HG02870 (cell line): Measurements from ENCODE around the gene TLE1.

Experiments
- ATAC-seq: cut with Tn5 transposase; IDR thresholded peaks from one replicate; pipeline ENCODE4 v1.9.1; 2021; ENCODE audit warnings: mild to moderate bottlenecking, moderate library complexity; ENCODE audit not compliant: unreplicated experiment

The TLE1 gene

GRCh38 chr9:81584099-81584498 is 105.2 kb downstream of the TLE1 start:
- ATAC-seq = no peak

- no peak for ATAC-seq
Measured at GRCh38 chr9:81581986-81582385, 107.4 kb downstream of the TLE1 start.

DNA sequence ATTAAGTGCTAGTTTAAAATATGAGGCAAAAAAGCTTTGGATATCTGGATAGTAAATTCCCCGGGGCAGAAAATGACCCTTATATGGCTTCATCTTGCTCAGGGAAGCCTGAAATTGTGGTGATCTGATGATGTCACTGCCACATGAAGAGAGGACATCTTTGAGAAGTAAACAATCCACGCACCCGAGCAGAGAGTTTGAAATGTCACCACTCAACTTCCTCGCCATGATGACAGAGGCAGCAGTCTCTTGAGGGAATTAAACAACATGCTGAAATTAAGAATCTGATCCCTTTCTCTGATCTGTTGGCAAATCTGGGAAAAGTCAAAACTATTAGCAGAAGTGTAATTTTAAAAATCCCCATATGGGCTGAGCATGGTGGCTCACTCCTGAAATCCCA is 110.0 kb downstream of the TLE1 start:
- no peak for ATAC-seq

DNA sequence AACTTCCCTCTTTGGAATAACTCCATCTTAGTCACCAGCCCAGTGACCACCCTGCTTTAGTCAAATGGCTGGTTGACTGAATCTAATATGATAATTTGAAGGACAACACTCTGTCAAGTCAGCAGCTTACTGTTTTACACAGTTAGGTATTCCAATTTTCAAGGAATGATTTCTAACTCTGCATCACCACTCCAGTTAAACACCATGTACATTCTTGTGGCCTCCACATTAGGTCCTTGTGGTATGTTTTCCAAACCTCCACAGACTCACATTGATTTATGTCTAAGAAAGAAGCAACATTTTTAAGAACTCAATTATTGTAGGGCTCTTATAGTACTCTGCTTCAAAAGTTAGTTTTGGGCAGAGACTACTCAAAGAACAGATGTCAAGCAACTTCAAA is 110.7 kb downstream of the TLE1 start:
- ATAC-seq = no peak

- ATAC-seq = no peak
Measured at GRCh38 chr9:81575956-81576355, 113.4 kb downstream of the TLE1 start.

GRCh38 chr9:81574405-81574804 is 114.9 kb downstream of the TLE1 start:
- no peak for ATAC-seq

DNA sequence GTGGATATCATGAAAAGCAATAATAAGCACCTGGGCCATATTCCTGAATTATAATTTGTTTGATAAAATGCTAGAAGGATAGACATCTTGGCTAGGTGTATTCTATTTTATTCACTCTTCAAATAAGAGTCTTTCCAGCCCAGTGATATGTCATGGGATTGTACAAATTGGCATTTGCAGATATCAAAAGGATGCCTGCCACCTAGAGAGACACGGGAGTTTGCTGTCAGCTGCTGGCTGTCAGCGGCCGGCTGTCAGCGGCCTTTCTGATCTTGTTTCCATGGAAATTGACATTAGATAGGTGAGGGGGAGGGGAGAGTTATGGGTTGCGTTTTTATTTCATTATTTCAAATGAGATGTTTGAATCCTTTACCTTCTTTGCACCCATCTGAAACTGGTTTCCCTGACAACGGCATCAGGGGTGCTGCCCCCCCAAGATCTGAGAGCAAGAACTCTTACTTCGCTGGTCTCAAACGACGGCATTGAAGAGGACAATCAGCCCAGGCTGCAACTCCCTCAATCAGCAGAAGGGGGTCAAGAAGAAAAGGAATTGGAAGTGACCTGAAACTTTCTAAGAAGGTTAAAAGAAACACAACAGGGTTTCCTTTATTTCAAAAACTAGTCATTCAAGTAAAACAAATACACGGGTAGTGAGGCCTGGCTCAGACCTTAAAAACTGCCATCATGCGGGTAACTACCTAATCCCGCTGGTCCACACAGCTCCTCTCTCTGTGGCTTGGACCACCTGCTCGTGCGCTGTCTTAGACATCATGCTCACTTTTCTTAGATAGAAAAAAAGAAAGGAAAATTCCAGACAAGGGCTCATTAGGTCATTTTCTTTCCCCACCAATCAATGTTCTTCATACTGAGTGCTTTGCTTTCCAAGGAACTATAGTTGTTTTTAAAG is 115.7 kb downstream of the TLE1 start:
- no peak for ATAC-seq

- ATAC-seq = no peak
Measured at GRCh38 chr9:81570083-81570482, 119.3 kb downstream of the TLE1 start.

DNA sequence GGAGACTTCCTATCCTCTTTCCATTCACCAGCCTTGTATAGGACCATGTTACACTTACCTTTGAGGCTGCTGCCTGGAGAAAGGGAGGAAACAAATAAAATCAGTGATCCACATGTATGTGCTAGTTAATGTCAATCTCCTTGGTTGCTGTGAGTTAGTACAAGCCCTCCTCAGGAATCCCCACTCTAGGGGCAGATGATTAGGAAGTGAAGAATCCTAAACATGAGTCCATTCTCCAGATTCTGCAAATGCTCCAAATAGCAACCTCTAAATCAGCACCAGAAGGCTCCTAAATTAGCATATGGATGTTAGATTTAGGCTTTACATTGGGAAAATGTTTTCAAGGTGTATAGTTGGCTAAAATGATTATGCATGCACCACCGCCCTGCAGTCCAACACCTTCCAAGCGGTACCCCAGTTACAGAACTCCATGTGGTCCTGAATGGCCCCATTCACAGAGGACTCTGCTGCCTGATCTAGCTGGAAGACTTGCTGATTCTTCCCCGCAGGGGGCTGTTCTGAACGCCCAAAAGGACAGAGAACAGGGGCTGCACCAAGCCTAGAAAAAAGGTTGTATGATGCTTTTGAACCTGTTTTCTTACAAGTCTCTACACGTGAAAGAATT is 123.2 kb downstream of the TLE1 start:
- ATAC-seq = no peak

- no peak for ATAC-seq
Measured at GRCh38 chr9:81565609-81566008, 123.7 kb downstream of the TLE1 start.

DNA sequence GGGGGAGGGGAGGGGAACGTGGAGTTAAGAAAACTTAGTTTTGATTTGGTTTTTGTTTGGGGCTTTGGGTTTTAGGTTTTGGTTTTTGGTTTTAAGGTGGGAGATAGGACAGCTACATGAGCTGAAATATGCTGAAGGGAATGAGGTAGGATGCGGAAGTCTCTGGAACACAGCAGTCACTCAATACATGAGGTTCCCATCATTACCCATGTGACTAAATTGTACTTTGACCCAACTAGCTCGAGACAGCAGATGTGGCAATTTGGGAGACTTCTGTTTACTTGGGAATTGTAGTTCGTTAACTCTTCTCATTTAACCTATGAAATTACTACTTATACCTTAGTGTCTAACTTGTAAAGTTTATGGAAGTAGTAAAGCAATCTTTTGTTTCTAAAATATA is 124.2 kb downstream of the TLE1 start:
- ATAC-seq = no peak

DNA sequence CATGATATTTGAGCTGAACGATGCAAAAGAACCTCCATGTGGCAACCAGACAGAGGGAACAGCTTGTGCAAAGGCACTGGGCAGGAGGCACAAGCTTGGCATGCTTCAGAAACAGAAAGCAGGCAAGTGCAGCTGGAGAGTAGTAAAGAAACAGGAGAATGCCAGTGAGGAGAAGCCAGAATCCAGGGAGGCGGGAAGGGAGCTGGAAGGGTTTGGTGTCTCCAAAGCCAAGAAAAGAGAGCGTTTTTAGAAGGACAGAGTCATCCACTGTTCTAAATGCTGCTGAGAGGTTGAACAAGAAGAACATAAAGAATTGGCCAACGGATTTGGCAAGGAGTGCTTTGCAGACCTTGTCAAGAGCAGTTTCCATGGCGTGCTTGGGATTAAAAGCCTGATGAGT is 124.7 kb downstream of the TLE1 start:
- ATAC-seq = no peak

- no peak for ATAC-seq
Measured at GRCh38 chr9:81563739-81564138, 125.6 kb downstream of the TLE1 start.

- no peak for ATAC-seq
Measured at GRCh38 chr9:81563020-81563407, 126.3 kb downstream of the TLE1 start.

DNA sequence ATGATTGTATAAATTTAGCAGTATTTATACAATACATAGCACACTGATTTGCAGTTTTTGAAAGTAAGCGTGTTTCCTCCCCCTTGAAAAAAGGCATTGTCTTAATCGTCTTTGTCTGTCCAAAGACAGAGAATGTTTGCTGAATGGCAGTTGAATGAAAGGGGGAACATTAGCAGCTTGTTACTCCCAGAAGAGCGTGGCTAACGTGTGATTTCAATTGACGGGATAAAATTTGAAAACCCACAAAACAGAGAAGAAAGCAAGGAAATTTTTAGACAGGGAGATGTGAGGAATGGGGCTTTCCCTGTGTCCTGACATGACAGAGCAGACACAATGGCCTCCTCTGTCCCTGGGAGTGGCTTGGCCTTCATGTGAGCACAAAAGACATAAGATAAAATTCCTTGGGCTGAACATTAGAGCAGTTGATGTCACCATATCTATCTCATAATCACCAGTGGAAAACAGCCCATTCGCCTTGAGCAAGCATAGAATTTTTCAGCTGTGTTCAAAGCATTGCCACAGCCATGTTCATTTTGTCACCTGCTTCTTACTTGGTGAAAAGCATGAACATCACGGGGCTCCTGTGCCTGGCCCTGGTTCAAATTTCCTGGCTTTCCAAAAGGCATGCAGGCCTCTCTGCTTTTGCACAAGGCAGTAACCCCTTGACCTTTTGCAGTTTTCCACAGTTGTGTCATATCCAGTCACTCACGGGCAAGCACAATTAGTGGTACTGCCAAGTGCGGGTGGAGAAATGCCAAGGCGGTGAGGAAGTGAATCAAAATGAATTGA is 126.9 kb downstream of the TLE1 start:
- no peak for ATAC-seq

DNA sequence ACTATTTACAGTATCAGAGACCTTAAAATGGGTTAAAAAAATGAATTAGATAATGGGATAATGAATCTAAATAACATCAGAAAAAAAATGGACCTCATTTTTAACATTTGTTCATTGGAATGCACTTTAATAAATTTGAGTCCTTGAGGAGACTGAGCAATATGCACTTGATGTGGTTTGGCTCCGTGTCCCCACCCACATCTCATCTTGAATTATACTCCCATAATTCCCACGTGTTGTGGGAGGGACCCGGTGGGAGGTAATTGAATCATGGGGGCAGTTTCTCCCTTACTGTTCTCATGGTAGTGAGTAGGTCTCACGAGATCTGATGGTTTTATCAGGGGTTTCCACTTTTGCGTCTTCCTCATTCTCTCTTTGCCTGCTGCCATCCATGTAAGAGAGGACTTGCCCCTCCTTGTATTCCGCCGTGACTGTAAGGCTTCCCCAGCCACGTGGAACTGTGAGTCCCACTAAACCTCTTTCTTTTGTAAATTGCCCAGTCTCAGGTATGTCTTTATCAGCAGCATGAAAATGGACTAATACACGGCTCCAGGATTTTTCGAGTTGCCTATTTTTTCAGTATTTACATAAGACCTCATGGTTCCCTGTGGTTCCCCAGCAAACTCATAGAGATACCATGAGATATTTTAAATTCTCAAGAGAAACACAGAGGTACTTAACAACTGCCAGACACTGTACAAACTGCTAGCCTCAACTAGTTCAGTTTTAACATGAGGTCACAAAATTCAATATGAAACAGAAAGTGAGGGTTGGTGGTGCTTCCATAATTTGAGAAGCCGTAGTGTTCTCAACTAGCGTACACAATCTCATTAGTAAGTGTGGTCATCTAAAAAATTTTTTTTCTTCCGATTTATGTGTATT is 128.3 kb downstream of the TLE1 start:
- ATAC-seq = no peak

GRCh38 chr9:81559709-81560108 is 129.6 kb downstream of the TLE1 start:
- no peak for ATAC-seq

DNA sequence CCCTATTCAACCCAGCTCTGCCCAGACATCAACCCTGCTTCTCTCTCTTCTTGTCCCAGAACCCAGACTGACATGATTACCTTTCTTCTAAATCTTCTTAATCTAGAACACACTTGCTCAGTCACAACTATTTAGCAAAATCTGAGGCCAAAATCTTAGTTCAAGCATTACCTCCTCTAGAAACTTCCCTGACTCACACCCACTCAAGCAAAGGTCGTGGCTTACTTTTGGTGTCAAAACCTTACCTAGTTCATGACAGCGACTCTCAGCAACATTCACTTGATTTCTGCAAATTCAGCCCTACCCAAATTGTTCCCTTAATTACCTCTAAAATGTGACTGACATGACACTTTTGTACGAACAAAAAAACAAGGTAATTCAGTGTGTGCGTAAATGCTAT is 130.2 kb downstream of the TLE1 start:
- no peak for ATAC-seq

DNA sequence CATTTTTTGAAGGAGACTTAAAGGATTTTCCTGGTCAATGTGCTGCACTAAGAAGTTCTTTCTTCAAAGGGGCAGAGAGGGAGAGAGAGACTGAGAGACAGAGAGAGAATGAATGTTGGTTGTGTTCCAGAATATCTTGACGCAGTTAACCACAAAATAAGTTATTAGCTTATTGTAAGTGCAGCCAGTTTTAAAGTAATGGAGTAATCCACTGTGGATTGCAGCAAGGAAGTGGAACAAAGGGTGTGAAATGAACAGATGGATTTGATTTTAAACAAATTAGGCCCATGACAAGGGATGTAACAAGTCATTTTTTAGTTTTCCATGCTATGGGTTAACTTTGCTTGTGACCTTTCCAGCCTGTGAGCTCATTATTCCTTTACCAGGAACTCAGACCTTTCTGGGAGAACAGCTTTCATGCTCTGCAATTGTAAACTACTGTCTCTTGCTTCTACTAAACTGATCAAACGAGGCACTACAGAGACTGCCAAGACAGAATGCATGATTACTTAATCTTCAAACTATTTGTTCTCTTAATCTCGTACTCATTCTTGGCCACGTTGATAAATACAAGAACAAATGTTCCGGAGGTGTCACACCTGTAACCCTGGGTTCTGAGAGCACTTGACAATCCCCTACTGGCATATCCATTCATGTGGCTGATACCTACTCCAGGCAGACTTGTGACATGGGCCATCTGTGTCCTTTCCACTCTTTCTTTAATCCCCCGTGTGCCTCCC is 131.1 kb downstream of the TLE1 start:
- ATAC-seq = no peak

DNA sequence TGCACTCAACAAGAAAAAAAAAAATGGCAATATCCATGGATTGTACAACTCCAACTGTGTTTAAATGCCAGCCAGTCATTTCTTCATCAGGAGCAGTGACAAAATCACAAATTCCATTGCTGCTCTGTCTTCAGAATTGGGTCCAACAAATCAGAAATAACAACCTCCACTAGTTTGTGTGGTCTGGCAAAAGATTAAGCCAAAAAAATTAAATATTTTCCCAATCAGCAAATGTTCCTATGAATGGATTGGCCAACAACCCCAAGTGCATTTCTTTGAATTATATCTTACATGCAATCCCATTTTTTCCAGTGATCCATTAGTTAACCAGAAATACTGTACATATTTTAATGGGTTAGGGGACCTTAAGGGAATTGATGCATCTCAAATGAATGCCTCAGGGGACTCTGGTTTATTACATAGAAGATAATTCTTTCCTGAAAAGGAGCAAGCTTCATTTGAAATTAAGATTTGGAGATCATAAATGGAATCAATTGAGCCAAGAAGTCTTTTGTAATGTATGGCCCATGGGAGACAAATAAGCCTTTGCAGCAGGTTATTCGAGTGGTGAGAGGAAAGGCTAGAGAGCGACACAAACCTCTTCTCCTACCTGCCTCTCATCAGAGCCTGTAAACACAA is 131.8 kb downstream of the TLE1 start:
- no peak for ATAC-seq
